GM12878 (cell line): ENCODE measurements around the gene PSMD1. TPM values are rescaled to one million over a fixed set of nuclear protein-coding genes. Genes with fewer than 3 reads are reported as not detected.

ENCODE experiments used
- BRCA1 ChIP-seq: IDR thresholded peaks from 2 replicates; pipeline ENCODE4 v1.6.1; 2011; ENCODE audit warnings: low read depth, low read length, improper control_type of control experiment
- CBFB ChIP-seq: IDR thresholded peaks from 2 replicates; pipeline ENCODE4 v1.6.1; 2016; ENCODE audit warnings: antibody characterized with exemption, low read depth
- CEBPZ ChIP-seq: fragments of 150-350 bp; IDR thresholded peaks from 2 replicates; pipeline ENCODE4 v1.6.1; 2016; ENCODE audit warnings: low read depth, low read length
- DPF2 ChIP-seq: fragments of 450-650 bp; IDR thresholded peaks from 2 replicates; pipeline ENCODE4 v1.6.1; 2017; ENCODE audit warnings: mild to moderate bottlenecking
- E2F8 ChIP-seq: fragments of 450-650 bp; IDR thresholded peaks from 2 replicates; pipeline ENCODE4 v1.6.1; 2018; ENCODE audit warnings: mild to moderate bottlenecking, low read depth, moderate library complexity; ENCODE audit not compliant: partially characterized antibody
- EGR1 ChIP-seq, 2 experiments: IDR thresholded peaks; 1 replicate in 1 of 2; 2 replicates in 1 of 2; pipeline ENCODE4 v1.6.1; 2011 to 2012; ENCODE audit warnings: low read depth in 2 of 2, low read length in 2 of 2, borderline replicate concordance in 1 of 2, mild to moderate bottlenecking in 1 of 2, moderate library complexity in 1 of 2
- HDAC2 ChIP-seq: fragments of 200-600 bp; sonication (generic); IDR thresholded peaks from 2 replicates; pipeline ENCODE4 v1.6.1; 2017
- IRF3 ChIP-seq: fragments of 450-650 bp; IDR thresholded peaks from 2 replicates; pipeline ENCODE4 v1.6.1; 2014; ENCODE audit warnings: mild to moderate bottlenecking
- LARP7 ChIP-seq: fragments of 450-650 bp; IDR thresholded peaks from 2 replicates; pipeline ENCODE4 v1.6.1; 2017; ENCODE audit warnings: mild to moderate bottlenecking
- MXI1 ChIP-seq: fragments of 150-350 bp; IDR thresholded peaks from 2 replicates; pipeline ENCODE4 v1.6.1; 2011; ENCODE audit warnings: low read depth, mild to moderate bottlenecking, inconsistent platforms, low read length, improper control_type of control experiment
- NR2C2 ChIP-seq: IDR thresholded peaks from 2 replicates; pipeline ENCODE4 v1.6.1; 2011; ENCODE audit warnings: borderline replicate concordance, low read depth; ENCODE audit not compliant: control insufficient read depth, insufficient read length
- NRF1 ChIP-seq: conservative IDR thresholded peaks from 2 replicates; pipeline ENCODE4 v1.6.1; 2011; ENCODE audit warnings: mild to moderate bottlenecking, low read depth, low read length, improper control_type of control experiment
- REST ChIP-seq: IDR thresholded peaks from 2 replicates; pipeline ENCODE4 v1.6.1; 2012; ENCODE audit warnings: mild to moderate bottlenecking, low read depth, low read length
- SMARCA5 ChIP-seq: fragments of 450-650 bp; IDR thresholded peaks from 2 replicates; pipeline ENCODE4 v1.6.1; 2017; ENCODE audit warnings: mild to moderate bottlenecking
- SUZ12 ChIP-seq: fragments of 200-600 bp; sonication (generic); IDR thresholded peaks from one replicate; pipeline ENCODE4 v1.6.1; 2018; ENCODE audit warnings: antibody characterized with exemption, mild to moderate bottlenecking; ENCODE audit not compliant: unreplicated experiment
- TCF12 ChIP-seq: IDR thresholded peaks from 2 replicates; pipeline ENCODE4 v1.6.1; 2011; ENCODE audit warnings: low read depth, mild to moderate bottlenecking, low read length
- ZBED1 ChIP-seq: IDR thresholded peaks from 2 replicates; pipeline ENCODE4 v1.6.1; 2016; ENCODE audit warnings: borderline replicate concordance
- ZNF217 ChIP-seq: fragments of 450-650 bp; IDR thresholded peaks from 2 replicates; pipeline ENCODE4 v1.6.1; 2017; ENCODE audit warnings: antibody characterized with exemption, mild to moderate bottlenecking
- ZNF24 ChIP-seq: fragments of 450-650 bp; IDR thresholded peaks from 2 replicates; pipeline ENCODE4 v1.6.1; 2017; ENCODE audit warnings: antibody characterized with exemption, mild to moderate bottlenecking
- ZSCAN29 ChIP-seq: fragments of 450-650 bp; IDR thresholded peaks from 2 replicates; pipeline ENCODE4 v1.6.1; 2017; ENCODE audit warnings: mild to moderate bottlenecking, moderate library complexity
- polyA plus RNA-seq, 11 experiments: library from polyadenylated mRNA; depleted of rRNA in 4 of 11; unstranded in 6 of 11; stranded (reverse) in 5 of 11; fragments of >200 nt; fragmentation: Nextera tagmentation in 4 of 11; fragmentation: Illumina TruSeq in 1 of 11; extraction: Ambion mirVana in 4 of 11; extraction: Trizol in 1 of 11; gene quantifications; 1 replicate in 1 of 11; 2 replicates in 10 of 11; pipeline versions ENCODE4 v1.2.1 to v1.2.3, GENCODE V29; 2011 to 2016; ENCODE audit warnings: inconsistent platforms in 2 of 11, missing spikeins in 2 of 11, low read depth in 1 of 11
- total RNA-seq, 4 experiments: library from RNA; depleted of rRNA in 3 of 4; stranded (reverse); fragments of >200 nt in 3 of 4; fragmentation: Illumina TruSeq in 1 of 4; extraction: Trizol in 1 of 4; gene quantifications; 2 replicates each; pipeline versions ENCODE4 v1.2.1 to v1.2.3, GENCODE V29; 2013 to 2021

The PSMD1 gene
- total and polyA plus RNA-seq, 10 of the 15 experiments (the other 5 are each of a cell fraction or from before 2014, with no cell fraction given), result 87.4 to 220 (median 139) TPM

- TF ChIP-seq CEBPZ (no peak), ZBED1 (no peak), NR2C2 (no peak), NRF1 (0 out of 2 replicates have a peak, but pooled peaks have one; percentile 23), SUZ12 (no peak), REST (no peak), ZNF24 (no peak), ZNF217 (no peak), BRCA1 (no peak), DPF2 (no peak), EGR1 (IDR thresholded peaks at IDR 0.05; ENCODE audit: borderline replicate concordance in 1 of 2, low read depth in 2 of 2, low read length in 2 of 2) (no peak), ZSCAN29 (no peak), SMARCA5 (peak; percentile 88; the same call in 1 of the 2 replicates), E2F8 (no peak), MXI1 (peak; percentile 64), HDAC2 (no peak), TCF12 (no peak), IRF3 (no peak), CBFB (peak; percentile 55; the same call in 1 of the 2 replicates), LARP7 (no peak)
Observed at GRCh38 chr2:231052494-231053451, 3.9 kb upstream of the PSMD1 start (continued).
